GM23248 (cell line): Measurements from ENCODE around the gene TAOK1. TPM values are rescaled to one million over a fixed set of nuclear protein-coding genes. Genes with fewer than 3 reads are reported as not detected.

Source experiments
- DNase-seq: peaks from one replicate; pipeline ENCODE4 v3.0.0-alpha.2; 2015
- H2AFZ ChIP-seq: fragments of 200-600 bp; sonication (generic); 2 replicates; pipeline ENCODE4 v1.6.1; 2016; ENCODE audit warnings: antibody characterized with exemption
- H3F3A ChIP-seq: fragments of 200-600 bp; sonication (generic); 2 replicates; pipeline ENCODE4 v1.6.1; 2016; ENCODE audit warnings: mild to moderate bottlenecking, antibody characterized with exemption, mixed run types; ENCODE audit not compliant: insufficient read depth
- H3K27ac ChIP-seq: fragments of 200-600 bp; sonication (generic); 2 replicates; pipeline ENCODE4 v1.5.1; 2016; ENCODE audit warnings: mild to moderate bottlenecking
- H3K27me3 ChIP-seq: fragments of 200-600 bp; sonication (generic); replicated peaks from 2 replicates; pipeline ENCODE4 v1.6.1; 2016; ENCODE audit warnings: mild to moderate bottlenecking; ENCODE audit not compliant: insufficient read depth
- H3K36me3 ChIP-seq: fragments of 200-600 bp; sonication (generic); 2 replicates; pipeline ENCODE4 v1.6.1; 2016; ENCODE audit warnings: low read depth, mild to moderate bottlenecking
- H3K4me1 ChIP-seq: fragments of 200-600 bp; sonication (generic); 2 replicates; pipeline ENCODE4 v1.6.1; 2016; ENCODE audit warnings: mild to moderate bottlenecking; ENCODE audit not compliant: insufficient read depth
- H3K4me2 ChIP-seq: fragments of 200-600 bp; sonication (generic); one replicate; pipeline ENCODE4 v1.6.1; 2016; ENCODE audit warnings: mild to moderate bottlenecking; ENCODE audit not compliant: unreplicated experiment
- H3K4me3 ChIP-seq: fragments of 200-600 bp; sonication (generic); 2 replicates; pipeline ENCODE4 v1.5.1; 2016; ENCODE audit warnings: mild to moderate bottlenecking
- H3K79me2 ChIP-seq: fragments of 200-600 bp; sonication (generic); 2 replicates; pipeline ENCODE4 v1.6.1; 2016; ENCODE audit warnings: mild to moderate bottlenecking; ENCODE audit not compliant: insufficient read depth
- H3K9ac ChIP-seq: fragments of 200-600 bp; sonication (generic); 2 replicates; pipeline ENCODE4 v1.6.1; 2016; ENCODE audit warnings: mild to moderate bottlenecking
- H3K9me2 ChIP-seq: fragments of 200-600 bp; sonication (generic); 2 replicates; pipeline ENCODE4 v1.6.1; 2016; ENCODE audit warnings: mixed run types, mild to moderate bottlenecking, moderate library complexity; ENCODE audit not compliant: insufficient read depth
- H3K9me3 ChIP-seq: fragments of 200-600 bp; sonication (generic); one replicate; pipeline ENCODE4 v1.6.1; 2017; ENCODE audit warnings: low read depth
- H4K20me1 ChIP-seq: fragments of 200-600 bp; sonication (generic); 2 replicates; pipeline ENCODE4 v1.6.0; 2016; ENCODE audit not compliant: insufficient read depth
- EZH2 ChIP-seq: fragments of 200-600 bp; sonication (generic); IDR thresholded peaks from 2 replicates; pipeline ENCODE4 v1.6.1; 2018; ENCODE audit warnings: antibody characterized with exemption, mild to moderate bottlenecking; ENCODE audit not compliant: insufficient read depth, poor library complexity, severe bottlenecking
- EZH2phosphoT487 ChIP-seq: fragments of 200-600 bp; sonication (generic); IDR thresholded peaks from 2 replicates; pipeline ENCODE4 v1.6.1; 2018; ENCODE audit warnings: antibody characterized with exemption, moderate library complexity, mild to moderate bottlenecking, low read depth; ENCODE audit not compliant: insufficient read depth
- WGBS, 2 experiments: methylation state at CpG; one replicate each; pipeline ENCODE4 v1.1.6; 2015 to 2017; ENCODE audit warnings: low lambda C conversion rate in 2 of 2, low coverage in 1 of 2; ENCODE audit errors: missing lambda C conversion rate in 2 of 2; 5-methylcytosine and 5-hydroxymethylcytosine counted together
- in situ Hi-C: fragments of 300-500 bp; cut with MboI; formaldehyde crosslinking; loops from 2 replicates; pipeline ENCODE4 v1.15.0; 2020
- polyA plus RNA-seq: library from polyadenylated mRNA; unstranded; fragments of >200 nt; fragmentation: Nextera tagmentation; extraction: Ambion mirVana; gene quantifications from 2 replicates; pipeline ENCODE4 v1.2.1, GENCODE V29; 2016
- total RNA-seq: library from RNA; depleted of rRNA; stranded (reverse); fragments of >200 nt; shearing (Covaris generic); gene quantifications from 2 replicates; pipeline ENCODE4 v1.2.3, GENCODE V29; 2014

Gene TAOK1
- total and polyA plus RNA-seq, 2 experiments from 2014 or later, result 7.6 to 49.9 TPM

DNA sequence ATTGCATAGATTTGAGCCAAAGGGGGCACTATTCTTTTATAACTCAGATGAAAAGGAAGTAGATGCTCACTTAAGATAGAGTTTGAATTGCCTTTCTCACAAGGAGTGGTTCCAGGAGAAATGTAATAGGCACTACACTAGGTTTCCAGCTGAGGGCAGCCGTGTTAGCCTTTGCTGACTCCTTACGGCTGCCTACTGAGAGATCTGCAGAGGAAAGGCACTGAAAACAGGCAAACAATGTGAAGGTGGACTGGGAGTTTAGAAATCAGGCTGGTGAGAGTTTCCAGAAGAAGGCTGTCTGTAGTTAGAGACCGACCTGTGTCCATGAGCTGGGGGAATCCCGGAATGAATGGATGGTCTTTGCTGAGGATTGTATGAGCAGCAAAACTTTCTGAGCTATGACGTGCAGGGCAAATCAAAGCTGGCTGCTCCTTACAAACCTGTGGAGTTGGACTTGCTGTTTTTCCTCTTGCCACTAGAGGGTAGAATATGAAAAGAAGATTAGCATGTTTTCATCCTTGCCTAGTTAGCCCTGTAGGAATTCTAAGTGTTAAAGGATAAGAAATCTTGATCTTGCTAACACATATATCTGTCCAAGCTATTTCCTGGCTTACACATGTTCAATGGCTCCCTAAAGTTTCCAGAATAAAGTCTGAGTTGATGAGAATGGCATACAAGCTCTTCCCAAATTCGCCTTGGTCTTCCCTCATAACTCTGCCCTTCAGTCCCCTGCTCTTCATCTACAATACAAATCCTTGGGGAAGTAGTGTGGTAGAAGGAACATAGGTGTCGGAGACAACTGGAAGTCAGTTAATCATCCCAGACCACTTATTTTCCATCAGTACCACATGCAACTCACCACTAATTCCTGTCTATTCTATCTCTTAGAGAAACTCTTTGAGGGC, 20.1 kb upstream of the TAOK1 start:
- H3K36me3 ChIP-seq, result no peaks in the 10 kb centered on the region
- no peaks in the 10 kb centered on the region for H3K9me2 ChIP-seq
- peak overlapping the region; percentile 90 for H2AFZ ChIP-seq
- H3K27me3 ChIP-seq, result no peaks in the 10 kb centered on the region
- in situ Hi-C loops, result loop anchor here (25.0 kb wide), 1 partner anchor 167 kb away; no protein-coding TSS in a partner anchor
- H3K9ac ChIP-seq, result no peak overlapping the region
- 0 out of 2 replicates have a peak, but pooled peaks cover 3% of the 10 kb centered on the region for H3K4me1 ChIP-seq
- TF ChIP-seq EZH2 (no peak), EZH2phosphoT487 (no peak)
- peak; percentile 92 for DNase-seq
- peaks cover 14% of the 10 kb centered on the region for H3F3A ChIP-seq
- peak overlapping the region; percentile 96 for H3K4me2 ChIP-seq
- WGBS, 2 experiments, result 21 to 24% methylated on average over 7 of the region's 7 CpGs
- H3K27ac ChIP-seq, result peak overlapping the region; percentile 47
- H3K9me3 ChIP-seq, result no peaks in the 10 kb centered on the region
- H3K4me3 ChIP-seq, result peak overlapping the region; percentile 66
- no peaks in the 10 kb centered on the region for H4K20me1 ChIP-seq
- no peaks in the 10 kb centered on the region for H3K79me2 ChIP-seq

DNA sequence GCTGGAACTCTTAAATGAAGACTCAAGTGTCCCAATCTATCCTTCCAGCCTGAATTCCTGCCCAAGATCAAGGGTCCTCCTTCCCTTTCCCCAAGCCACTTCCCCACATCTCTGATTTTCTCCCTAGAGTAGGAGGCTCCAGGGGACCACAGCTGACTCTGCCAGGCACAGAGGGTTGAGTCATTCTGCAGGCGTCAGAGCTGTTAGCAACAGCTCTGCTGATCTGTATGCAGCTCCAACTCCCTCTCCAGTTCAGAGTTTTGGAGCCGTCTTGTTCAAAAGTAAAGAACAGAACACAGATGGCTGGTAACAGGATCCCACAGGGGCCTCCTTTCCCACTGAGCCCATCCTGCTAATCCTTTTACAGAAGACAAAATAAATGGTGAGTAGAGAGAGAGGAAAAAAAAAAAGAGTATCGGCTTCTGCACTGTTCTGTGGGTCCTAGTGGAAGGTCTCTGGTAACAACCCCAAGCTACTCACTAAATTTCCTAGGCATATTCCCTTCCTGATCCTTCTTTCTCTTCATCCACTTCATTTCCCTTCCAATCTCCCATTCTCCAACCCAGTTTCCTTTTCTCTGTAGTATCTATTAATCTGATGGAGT, 13.4 kb upstream of the TAOK1 start:
- H3K36me3 ChIP-seq, result no peaks in the 10 kb centered on the region
- peak overlapping the region; percentile 55 for H3K9ac ChIP-seq
- WGBS, 2 experiments, result 1 to 4% methylated on average over 3 of the region's 3 CpGs
- peaks cover 11% of the 10 kb centered on the region; the same call in 1 of the 2 replicates for H3F3A ChIP-seq
- no peaks in the 10 kb centered on the region for H4K20me1 ChIP-seq
- H3K4me3 ChIP-seq, result peak overlapping the region; percentile 40; the same call in 1 of the 2 replicates
- no peaks in the 10 kb centered on the region for H3K9me3 ChIP-seq
- H3K27me3 ChIP-seq, result no peaks in the 10 kb centered on the region
- H3K4me2 ChIP-seq, result peak overlapping the region; percentile 47
- no peaks in the 10 kb centered on the region for H3K79me2 ChIP-seq
- H2AFZ ChIP-seq, result peak overlapping the region; percentile 68
- peaks cover 14% of the 10 kb centered on the region for H3K4me1 ChIP-seq
- peak; percentile 92 for DNase-seq
- in situ Hi-C loops, result no loop called here
- H3K27ac ChIP-seq, result peak overlapping the region; percentile 51
- H3K9me2 ChIP-seq, result no peaks in the 10 kb centered on the region
- no peak for TF ChIP-seq EZH2
- no peak for TF ChIP-seq EZH2phosphoT487

DNA sequence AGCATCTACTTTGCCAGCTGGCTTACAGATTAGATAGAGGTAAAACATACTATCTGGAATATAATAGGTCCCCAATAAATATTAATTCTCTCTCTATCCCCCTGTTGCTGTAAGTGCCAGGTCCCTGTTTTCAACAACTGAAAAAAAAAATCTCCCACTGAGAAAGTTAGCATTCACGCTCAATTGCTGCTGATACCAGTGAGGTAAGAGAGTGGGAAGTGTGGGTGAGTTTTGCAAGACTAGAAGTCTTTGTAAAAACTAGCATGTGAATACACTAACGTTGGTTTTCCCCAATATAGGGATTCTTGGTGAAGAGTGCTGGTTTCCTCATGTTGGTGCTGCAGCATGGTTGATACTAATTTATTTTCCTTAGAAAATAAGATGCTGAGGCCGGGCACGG, 11.7 kb upstream of the TAOK1 start:
- H3K9me2 ChIP-seq, result no peaks in the 10 kb centered on the region
- H3K4me3 ChIP-seq, result no peak overlapping the region
- no peak overlapping the region for H3K9ac ChIP-seq
- H3K79me2 ChIP-seq, result no peaks in the 10 kb centered on the region
- no peaks in the 10 kb centered on the region for H4K20me1 ChIP-seq
- H3K36me3 ChIP-seq, result no peaks in the 10 kb centered on the region
- in situ Hi-C loops, result no loop called here
- no peak overlapping the region for H2AFZ ChIP-seq
- TF ChIP-seq EZH2phosphoT487, result no peak
- TF ChIP-seq EZH2, result no peak
- no peak overlapping the region for H3K27ac ChIP-seq
- DNase-seq, result no peak
- H3F3A ChIP-seq, result peaks cover 11% of the 10 kb centered on the region; the same call in 1 of the 2 replicates
- H3K4me2 ChIP-seq, result no peak overlapping the region
- H3K9me3 ChIP-seq, result no peaks in the 10 kb centered on the region
- H3K4me1 ChIP-seq, result peaks cover 16% of the 10 kb centered on the region
- 83 to 87% methylated on average over 4 of the region's 4 CpGs for WGBS, 2 experiments
- H3K27me3 ChIP-seq, result no peaks in the 10 kb centered on the region

DNA sequence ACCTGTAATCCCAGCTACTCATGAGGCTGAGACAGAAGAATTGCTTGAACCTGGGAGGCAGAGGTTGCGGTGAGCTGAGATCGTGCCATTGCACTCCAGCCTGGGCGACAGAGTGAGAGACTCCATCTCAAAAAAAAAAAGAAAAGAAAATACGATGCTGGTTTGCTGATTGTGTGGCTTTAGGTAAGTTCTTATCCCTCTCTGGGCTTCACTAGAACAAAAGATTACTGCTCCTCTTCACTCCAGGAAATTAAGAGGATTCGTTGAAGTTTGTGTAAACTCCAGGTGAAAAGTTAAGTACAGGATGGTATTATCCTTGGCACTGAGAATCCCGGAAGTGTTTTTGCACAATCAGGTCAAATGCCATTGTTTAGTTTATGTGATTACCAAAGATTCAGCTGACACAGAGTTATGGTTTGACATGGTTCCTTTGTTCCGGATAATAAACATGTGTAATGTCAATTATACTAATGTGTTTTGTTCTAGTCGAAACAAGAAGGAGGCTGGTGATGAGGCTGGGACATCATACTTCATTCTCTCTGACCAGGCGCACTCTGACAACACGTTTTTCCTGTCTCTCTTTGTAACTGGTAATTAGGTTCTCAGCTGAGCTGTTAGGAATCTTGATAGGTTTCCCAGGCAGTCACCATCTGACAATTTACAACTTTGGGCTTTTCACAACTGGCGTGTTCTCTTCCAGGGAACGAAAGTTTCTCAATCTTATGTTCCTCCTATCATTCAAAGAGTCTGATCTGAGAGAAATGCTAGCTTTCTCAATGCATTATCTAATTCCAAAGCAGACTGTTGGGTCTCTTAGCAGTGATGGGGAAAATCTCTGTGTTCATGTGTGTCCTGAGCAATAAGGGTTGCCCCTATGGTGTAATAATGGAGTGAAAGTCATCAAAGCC, 10.8 kb upstream of the TAOK1 start:
- Histone ChIP-seq H3K79me2 (no peaks in the 10 kb centered on the region), H3K9me3 (no peaks in the 10 kb centered on the region), H3F3A (peaks cover 11% of the 10 kb centered on the region; the same call in 1 of the 2 replicates), H4K20me1 (no peaks in the 10 kb centered on the region), H3K4me2 (peak overlapping the region; percentile 20), H3K27me3 (no peaks in the 10 kb centered on the region), H3K9me2 (no peaks in the 10 kb centered on the region), H3K9ac (no peak overlapping the region), H3K27ac (no peak overlapping the region), H3K4me3 (no peak overlapping the region), H2AFZ (0 out of 2 replicates have a peak overlapping the region, but pooled peaks have one; percentile 9), H3K4me1 (peaks cover 23% of the 10 kb centered on the region), H3K36me3 (no peaks in the 10 kb centered on the region)
- in situ Hi-C loops, result no loop called here
- peak; percentile 14 for DNase-seq
- WGBS, 2 experiments, result 55 to 58% methylated on average over 12 of the region's 12 CpGs
- TF ChIP-seq EZH2, result no peak
